Activated CD4-positive, CD25-positive, alpha-beta regulatory T cell (primary cell): ENCODE measurements around the gene CMTR1.
"Not testable (repeated sequence)": the region's sequence is repeated elsewhere in the genome, so short reads cannot be mapped to it uniquely, and the experiment has no call there.

Source experiments
- DNase-seq, 4 experiments: peaks; one replicate each; lab custom pipeline; 2025; lab: John Stamatoyannopoulos, UW

Gene CMTR1

DNA sequence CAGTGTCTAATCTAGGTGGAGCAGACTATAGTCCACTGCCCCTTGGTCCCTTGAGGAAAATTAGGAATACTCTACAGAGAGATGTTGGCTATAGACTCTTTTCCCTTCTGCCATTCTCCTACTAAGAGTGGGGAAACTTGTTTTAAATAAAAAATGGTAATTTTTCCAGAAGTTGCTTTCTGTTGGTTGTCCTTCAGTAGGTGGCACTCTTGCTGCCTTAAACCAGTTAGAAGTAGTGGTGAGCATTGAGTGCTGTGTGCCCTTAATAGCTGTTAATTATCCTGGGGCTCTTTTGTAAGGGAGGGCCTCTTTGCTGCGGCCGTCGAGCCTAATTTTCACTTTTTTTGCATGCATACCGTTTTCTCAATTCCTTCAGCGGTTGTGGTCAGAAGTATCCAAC, 2.8 kb downstream of the CMTR1 start:
- no peak for DNase-seq

DNA sequence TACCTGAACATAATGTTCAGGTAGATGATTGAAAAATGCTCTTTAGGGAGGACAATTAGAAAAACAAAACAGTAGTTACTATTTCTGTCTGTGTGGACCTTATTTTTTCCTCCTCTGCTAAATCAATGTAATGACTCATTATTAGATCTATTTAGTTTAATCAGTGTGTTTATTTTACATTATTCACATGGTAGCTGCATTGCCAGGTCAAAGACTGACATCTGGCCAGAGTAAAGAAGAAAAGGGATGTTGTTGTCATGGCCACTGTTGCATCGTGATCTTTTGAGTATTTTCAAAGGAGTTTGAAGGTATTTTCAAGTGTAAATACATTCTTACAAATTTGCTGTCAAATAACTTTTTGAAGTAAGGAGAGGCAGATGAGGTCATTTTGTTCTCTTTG, 5.9 kb downstream of the CMTR1 start:
- no peak for DNase-seq

- DNase-seq, result no peak
These were observed 8.6 kb downstream of the CMTR1 start for GRCh38 chr6:37441651-37442050.

DNA sequence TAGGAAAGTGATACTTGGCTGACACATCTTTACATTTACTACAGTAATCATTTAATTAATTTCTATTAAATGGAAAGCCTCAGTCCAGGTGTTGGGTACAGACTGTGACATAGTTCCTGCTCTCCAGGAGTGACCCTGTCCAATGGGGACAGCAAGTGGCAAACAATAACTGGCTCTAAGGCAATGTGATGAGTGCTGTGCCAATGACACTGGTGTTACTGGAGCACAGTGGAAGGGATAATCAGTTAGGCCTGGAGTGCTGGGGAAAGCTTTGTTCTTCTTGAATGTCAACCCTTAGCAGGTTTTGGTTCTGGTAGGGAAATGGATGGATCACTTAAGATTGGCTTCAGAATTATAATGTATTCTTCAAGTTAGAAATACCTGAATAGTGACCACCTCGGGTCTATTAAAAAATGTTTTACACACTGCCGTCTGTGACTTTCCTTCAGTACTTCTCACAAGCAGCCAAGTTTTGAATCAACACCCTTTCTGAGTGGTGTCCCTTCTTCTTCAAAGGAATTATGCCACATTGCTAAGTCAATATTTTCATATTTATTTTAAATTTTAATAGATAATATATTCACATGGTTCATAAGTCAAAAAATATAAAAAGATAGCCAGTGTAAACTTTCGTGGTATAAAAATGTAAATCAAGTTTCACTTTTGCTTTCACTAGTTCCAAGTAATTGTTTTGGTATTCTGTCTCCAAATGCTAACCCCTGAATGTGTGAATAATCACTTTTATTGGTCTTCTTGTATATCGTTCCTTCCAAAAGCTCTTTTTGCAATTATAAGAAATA, 9.6 kb downstream of the CMTR1 start:
- no peak for DNase-seq

DNA sequence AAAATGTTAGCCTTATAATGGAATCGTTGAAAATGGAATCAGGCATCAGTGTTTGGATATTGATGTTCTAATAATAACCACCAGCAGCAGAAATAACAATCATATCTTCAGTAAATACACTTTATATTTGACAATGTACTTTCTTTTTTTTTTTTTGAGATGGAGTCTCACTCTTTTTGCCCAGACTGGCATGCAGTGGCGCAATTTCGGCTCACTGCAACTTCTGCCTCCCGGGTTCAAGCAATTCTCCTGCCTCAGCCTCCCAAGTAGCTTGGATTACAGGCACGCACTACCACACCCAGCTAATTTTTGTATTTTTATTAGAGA, 10.2 kb downstream of the CMTR1 start:
- DNase-seq, result not testable (repeated sequence)

GRCh38 chr6:37449984-37450383, 17.0 kb downstream of the CMTR1 start:
- DNase-seq, result no peak

DNA sequence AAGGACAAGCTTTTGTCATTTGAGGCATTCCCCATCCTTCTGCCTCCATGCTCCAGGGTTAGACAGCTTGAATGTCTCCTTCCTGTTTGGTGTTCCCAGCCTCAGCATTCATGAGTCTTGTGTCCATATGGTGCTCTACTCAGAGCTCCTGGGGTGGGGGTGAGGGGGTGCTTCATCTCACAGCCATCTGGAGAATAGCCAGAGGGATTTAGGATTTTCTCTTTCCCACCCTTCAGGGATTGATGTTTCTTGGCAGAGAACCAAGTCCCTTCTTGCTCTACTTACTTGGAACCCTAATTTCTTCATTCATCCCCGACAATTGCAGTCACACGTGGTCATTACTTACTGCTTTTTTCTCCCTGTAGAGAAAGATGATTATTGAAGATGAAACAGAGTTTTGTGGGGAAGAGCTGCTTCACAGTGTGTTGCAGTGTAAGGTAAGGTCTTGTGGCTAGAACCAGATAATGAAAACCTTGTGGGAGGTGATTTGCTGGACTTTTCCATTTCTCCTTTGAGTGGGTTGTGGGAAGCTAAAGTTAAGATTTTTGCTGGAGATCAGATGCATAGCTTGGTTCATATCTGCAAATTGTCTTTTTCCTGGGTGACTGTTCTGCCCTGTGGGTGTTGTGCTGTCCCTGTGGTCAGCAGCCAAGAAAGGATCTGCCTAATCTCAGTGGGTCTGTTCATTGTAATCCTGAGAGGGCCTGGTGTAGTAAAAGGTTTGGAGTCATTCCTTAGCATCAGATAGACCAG, 18.6 kb downstream of the CMTR1 start:
- DNase-seq, result no peak

DNA sequence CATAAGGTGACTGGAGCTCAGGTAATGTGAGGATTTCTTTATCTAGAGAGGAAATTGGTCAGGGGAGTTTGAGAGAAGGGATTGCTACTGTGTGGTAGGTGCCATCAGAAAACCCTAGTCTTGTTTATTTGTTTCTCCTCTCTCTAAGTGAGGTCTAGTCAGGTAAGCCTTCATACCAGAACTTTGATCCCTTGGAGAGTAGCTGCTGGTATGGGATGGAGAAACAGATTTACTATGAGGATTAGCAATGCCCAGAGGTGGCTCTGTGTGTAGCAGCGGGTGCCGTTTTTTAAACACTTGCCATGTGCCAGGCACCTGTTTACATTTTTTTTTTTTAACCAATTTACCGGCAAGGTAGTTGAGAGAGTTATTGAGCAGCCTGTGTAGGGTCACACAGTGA, 19.5 kb downstream of the CMTR1 start:
- no peak for DNase-seq

DNA sequence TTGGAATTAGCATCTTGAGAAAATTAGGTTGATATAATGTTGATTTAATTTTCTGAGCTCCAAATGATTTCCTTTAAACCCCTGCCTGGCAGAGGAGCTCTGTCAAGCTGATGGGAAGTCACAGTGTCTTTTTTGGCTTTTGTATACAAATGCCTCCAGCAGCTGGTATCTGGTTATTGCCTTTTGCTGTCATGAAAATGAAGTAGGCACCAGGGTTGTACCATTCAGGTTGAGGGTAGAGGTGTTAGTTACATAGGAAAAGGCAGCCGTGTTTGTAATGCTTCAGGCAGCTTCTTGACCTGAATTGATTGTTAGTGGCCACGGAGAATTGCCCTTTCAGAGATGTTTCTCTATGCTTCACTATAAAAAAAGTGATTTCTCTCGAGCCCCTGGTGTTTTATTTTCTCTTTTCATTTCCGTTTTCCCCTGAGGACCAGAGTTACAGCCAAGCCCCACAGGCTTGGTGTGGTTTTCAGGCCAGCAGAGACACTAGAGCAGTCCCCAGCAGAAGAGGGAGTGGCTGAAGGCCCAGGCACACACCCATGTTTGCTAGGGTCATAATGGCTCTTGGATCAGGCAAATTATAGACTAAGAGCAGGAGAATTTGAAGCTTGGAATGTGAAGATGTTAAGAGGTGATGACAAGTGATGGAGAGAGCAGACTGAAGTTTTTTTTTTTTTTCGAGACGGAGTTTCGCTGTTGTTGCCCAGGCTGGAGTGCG, 21.6 kb downstream of the CMTR1 start:
- no peak for DNase-seq

GRCh38 chr6:37456126-37456525, 23.1 kb downstream of the CMTR1 start:
- DNase-seq, result no peak

- DNase-seq, result no peak
These were observed 24.0 kb downstream of the CMTR1 start for GRCh38 chr6:37456816-37457560.

GRCh38 chr6:37459981-37460800, 27.2 kb downstream of the CMTR1 start:
- DNase-seq, result no peak

GRCh38 chr6:37460805-37461204, 27.8 kb downstream of the CMTR1 start:
- no peak for DNase-seq

- no peak for DNase-seq
These were observed 30.1 kb downstream of the CMTR1 start for GRCh38 chr6:37463110-37463509.

DNA sequence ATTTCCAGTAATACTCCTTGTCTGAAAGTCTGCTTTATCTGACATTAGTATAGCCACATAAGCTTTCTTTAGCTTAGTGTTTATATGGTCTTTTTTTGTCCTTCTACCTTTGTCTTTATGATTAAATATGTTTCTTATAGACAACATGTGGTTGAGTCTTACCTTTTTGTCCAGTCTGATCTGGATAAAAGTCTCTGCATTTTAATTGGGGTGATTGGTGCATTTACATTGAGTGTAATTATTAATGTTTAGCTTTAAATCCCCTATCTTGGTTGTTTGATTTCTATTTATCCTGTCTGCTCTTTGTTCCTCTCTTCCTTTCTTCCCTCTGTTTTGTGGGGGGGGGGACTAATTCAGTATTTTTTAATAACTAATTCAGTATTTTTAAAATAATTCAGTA, 34.7 kb downstream of the CMTR1 start:
- no peak for DNase-seq

DNA sequence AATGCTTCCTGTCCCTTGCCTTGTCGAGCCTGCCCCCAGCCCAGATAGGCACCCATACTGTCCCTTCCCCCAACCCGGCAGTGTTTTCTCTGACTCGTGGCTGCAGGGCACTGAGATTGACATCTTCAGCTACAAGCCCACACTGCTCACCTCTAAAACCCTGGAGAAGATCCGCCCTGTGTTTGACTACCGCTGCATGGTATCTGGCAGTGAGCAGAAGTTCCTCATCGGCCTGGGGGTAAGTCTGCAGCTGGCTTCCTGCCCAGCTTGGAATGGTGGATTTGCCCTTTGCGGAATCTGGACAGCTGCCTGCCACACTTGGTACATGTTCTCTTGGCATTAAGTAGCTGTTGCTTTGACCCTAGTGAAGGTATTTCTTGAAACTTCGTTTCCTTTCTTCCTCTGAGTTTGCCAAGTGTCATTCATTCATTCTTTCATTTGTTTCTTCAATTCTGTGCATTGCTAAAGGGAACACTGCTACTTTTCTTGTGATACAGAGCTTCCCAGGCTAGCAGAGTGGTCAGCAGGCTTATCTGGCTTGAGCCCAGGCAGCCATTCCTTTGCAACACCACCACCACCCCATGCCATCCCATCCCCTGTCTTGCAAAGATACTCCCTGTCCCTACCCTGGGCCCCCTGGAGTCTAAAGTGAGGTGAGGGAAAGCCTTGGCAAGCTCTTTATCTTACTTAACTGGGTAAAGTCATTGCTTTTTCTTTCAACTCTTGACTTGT, 40.5 kb downstream of the CMTR1 start:
- no peak for DNase-seq

- DNase-seq, result no peak
These were observed 41.3 kb downstream of the CMTR1 start for GRCh38 chr6:37474316-37474715.

DNA sequence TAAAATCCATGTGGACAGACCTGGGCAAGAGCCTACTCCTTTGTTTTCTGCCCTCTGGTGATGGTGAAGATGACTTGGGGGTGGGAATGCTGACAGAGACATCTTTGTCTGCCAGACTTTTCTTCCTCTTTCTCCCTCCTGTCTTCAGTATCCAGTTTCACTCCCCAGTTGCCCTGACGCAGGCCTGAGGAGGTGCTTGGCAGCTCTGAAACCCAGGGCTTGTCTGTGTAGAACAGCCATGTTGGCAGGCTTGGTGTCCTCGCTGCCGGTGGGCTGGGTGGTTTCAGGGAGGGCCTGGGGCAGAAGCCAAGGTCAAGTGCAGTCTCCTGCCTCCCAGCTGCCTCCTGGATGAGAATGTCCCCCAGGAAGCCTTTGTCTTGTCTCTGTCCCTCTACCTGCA, 44.2 kb downstream of the CMTR1 start:
- DNase-seq, result no peak

DNA sequence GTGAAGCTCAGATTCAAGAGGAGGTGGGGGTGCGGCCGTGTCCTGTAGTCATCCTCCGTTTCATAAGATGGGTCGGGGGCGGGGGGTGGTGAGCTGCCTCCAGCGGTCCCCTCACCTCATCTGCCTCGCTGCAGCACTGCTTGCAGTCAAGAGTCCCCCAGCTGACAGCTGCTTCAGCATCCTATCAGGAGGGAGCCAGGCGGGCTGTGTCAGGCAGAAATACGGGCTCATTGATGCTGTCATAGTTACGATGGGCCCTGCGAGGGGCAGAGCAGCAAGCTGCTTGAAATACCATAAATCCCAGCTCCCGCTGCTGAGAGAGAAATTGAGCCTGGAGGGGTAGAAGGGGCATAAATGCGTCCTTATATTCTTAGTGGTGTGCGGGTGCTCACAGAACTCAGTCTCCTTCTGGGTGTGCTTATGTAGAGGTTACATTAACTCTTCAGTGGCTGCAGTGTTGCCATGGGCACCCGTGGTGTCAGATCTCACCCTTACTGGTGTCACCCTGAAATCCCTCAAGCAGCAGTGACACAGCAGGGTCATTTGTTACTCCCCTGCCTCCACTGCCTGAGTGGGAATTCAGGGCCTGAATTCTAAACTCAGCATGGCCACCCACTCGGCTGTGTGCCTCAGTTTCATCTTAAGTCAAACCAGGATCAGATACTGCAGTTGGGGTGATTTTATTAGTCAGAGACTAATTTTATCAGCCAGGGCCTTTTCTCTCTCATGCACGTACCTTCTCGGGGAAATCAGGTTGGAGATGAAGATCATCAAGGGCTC, 44.8 kb downstream of the CMTR1 start:
- no peak for DNase-seq

GRCh38 chr6:37478827-37479226, 45.8 kb downstream of the CMTR1 start:
- DNase-seq, result no peak
